ENCODE measurements around the gene DNAI7. TPM values are rescaled to one million over a fixed set of nuclear protein-coding genes. Genes with fewer than 3 reads are reported as not detected.

DNAI7 gene
- polyA plus RNA-seq, 3 donors: 4.4 to 10.2 (median 6.3) TPM

Other genes with a start within 250 kb of the DNAI7 start
- 10 to 100 TPM; 45.7 to 64.2 (median 55.3) TPM for gene BCAT1, start 246.1 kb downstream of the DNAI7 start, polyA plus RNA-seq (ENCODE audit: insufficient read length in 3 of 3)
- gene ETFRF1, start 77 bp upstream of the DNAI7 start, polyA plus RNA-seq (ENCODE audit: insufficient read length in 3 of 3): 10 to 100 TPM; 37.1 to 40.2 (median 39.0) TPM
- 10 to 100 TPM; 29.3 to 34.4 (median 34.1) TPM for gene KRAS, start 55.8 kb upstream of the DNAI7 start, polyA plus RNA-seq (ENCODE audit: insufficient read length in 3 of 3)